GM12875 (cell line): ENCODE results near the gene PRR7.

Source experiments
- H3K4me3 ChIP-seq: one replicate; pipeline ENCODE4 v1.5.1; 2011; ENCODE audit warnings: low read depth, low read length, control low read depth
- TF ChIP-seq, protein P1 (sequence below): IDR thresholded peaks from 2 replicates; pipeline ENCODE4 v1.5.1; 2011; ENCODE audit warnings: low read depth, mild to moderate bottlenecking, control low read depth, inconsistent platforms, low read length, moderate library complexity, borderline replicate concordance; ENCODE audit not compliant: insufficient read depth

PRR7 gene

DNA sequence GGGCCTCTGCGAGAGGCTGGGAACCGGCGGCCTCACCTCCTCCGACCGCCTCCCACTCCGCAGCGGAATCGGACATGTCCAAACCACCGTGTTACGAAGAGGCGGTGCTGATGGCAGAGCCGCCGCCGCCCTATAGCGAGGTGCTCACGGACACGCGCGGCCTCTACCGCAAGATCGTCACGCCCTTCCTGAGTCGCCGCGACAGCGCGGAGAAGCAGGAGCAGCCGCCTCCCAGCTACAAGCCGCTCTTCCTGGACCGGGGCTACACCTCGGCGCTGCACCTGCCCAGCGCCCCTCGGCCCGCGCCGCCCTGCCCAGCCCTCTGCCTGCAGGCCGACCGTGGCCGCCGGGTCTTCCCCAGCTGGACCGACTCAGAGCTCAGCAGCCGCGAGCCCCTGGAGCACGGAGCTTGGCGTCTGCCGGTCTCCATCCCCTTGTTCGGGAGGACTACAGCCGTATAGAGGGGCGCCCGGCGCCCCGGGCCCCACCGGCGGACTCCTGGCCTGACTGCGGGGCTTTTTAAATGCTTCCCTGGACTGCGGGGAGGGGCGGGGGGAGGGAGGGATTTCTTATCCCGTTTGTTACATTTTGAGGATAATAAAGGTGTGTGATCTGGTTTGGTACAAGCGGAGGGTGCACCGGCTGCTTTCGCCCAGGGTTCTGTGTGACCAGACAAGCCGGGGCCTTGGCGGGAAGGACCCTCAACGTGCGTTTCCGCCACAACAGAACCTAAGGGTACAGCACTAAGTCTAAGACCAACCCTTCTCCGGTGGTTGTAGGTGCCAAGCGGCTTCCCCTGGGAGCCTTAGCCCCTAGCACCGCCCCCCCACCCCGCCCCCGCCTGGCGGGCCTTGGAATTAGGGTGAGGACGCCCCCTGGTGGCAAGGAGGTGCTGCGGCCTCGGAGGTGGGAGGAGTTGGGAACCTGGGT, 9.3 kb downstream of the PRR7 start:
- peak overlapping the region; percentile 76 for H3K4me3 ChIP-seq
- TF ChIP-seq, protein P1, sequence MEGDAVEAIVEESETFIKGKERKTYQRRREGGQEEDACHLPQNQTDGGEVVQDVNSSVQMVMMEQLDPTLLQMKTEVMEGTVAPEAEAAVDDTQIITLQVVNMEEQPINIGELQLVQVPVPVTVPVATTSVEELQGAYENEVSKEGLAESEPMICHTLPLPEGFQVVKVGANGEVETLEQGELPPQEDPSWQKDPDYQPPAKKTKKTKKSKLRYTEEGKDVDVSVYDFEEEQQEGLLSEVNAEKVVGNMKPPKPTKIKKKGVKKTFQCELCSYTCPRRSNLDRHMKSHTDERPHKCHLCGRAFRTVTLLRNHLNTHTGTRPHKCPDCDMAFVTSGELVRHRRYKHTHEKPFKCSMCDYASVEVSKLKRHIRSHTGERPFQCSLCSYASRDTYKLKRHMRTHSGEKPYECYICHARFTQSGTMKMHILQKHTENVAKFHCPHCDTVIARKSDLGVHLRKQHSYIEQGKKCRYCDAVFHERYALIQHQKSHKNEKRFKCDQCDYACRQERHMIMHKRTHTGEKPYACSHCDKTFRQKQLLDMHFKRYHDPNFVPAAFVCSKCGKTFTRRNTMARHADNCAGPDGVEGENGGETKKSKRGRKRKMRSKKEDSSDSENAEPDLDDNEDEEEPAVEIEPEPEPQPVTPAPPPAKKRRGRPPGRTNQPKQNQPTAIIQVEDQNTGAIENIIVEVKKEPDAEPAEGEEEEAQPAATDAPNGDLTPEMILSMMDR: peak; percentile 98

DNA sequence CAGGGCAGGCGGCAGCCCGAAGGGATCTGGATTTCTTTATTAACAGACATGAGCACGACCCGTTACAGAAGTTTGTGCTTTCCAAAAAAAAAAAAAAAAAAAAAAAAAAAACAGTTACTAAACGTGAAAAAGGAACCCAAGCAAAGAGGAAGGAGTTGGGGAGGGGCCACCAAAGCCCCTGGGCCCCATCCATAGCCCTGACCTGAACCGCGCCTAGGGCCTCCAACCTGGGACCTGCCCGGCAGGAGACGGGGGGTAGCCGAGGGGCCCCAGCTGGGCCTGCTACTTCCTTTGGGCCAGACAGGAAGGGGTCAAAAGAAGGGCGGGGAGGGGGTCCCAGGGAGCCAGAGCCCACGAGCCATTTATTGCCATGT, 10.0 kb downstream of the PRR7 start:
- no peak overlapping the region for H3K4me3 ChIP-seq
- TF ChIP-seq, protein P1: no peak

DNA sequence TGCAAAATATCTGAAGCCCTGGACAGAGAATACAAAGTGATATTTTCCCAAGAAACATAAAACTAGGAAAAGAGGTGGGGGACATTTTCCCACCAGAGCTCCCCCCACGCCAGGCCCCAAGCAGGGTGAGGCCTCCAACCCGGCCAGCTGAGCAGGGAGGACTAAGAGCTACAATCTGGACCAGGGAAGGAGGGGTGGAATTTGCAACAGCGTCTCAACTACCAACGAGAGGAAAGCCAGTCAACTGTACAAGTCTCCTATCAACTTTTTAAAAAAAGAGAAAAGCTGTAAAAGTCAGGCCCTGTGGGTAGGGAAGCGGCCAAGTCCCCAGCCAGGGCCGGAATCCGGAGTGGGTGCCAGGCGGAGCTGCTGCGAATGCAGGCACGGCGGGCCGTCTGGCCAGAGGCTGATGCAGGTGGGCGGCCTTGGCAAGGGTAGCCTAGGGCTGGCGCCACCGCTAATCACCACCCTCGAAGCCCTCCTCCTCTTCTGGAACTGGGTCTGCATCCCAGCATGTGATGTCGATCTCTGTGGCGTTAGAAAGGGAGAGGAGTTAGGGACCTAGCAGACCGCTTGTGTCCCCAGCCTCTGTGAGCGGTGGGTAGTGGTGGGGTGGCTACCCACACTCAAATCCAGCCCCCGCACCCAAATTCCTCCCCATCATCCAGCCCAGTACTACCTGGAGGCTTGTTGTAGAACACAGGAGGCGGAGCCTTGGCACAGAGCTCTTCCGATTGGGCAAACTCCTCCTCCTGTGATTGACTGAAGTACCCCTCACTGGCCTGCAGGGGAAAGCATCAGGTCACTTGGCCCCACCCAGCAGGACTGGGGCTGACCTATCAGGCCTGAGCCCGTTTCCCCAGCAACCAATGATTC, 10.6 kb downstream of the PRR7 start:
- no peak overlapping the region for H3K4me3 ChIP-seq
- TF ChIP-seq, protein P1: peak; percentile 67

GRCh38 chr5:177457852-177458681, 11.5 kb downstream of the PRR7 start:
- TF ChIP-seq, protein P1: no peak
- no peak overlapping the region for H3K4me3 ChIP-seq

GRCh38 chr5:177458912-177459350, 12.3 kb downstream of the PRR7 start:
- H3K4me3 ChIP-seq: no peak overlapping the region
- TF ChIP-seq, protein P1: no peak

- TF ChIP-seq, protein P1: no peak
- H3K4me3 ChIP-seq: no peak overlapping the region
Measured at GRCh38 chr5:177459357-177459756, 12.7 kb downstream of the PRR7 start.
